ENCODE measurements around the gene LRRC61. TPM values are rescaled to one million over a fixed set of nuclear protein-coding genes. Genes with fewer than 3 reads are reported as not detected.

LRRC61 gene
- total RNA-seq, 2 experiments from 2014 or later, result 26.1 to 27.1 TPM

DNA sequence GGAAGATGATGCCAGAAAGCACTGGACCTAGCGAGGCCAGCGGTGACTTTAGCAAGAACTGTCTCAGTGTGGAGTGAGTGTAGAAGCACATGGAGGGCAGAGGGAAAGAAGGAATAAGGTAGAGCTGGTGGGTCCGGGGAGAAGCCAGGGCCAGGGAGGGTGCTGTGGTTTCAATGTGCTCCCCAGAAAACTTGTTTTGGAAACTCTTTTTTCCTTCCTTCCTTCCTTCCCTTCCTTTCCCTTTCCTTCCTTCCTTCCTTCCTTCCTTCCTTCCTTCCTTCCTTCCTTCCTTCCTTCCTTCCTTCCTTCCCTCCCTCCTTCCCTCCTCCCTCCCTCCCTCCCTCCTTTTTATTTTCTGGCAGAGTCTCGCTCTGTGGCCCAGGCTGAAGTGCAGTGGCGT is 23.8 kb downstream of the LRRC61 start:
- ChIA-PET CTCF (no interaction called here), POLR2A (interaction anchor here (1.6 kb wide), 1 partner anchor 17 kb away, joined by 3 read pairs; no protein-coding TSS in a partner anchor)
- H3K36me3 Mint-ChIP-seq, result peaks cover 3% of the 10 kb centered on the region
- intact Hi-C loops (cut with micrococcal nuclease), result no loop called here
- no peak for DNase-seq
- H3K4me3 Mint-ChIP-seq, result no peak overlapping the region
- H3K27me3 Mint-ChIP-seq, result peaks cover 19% of the 10 kb centered on the region
- no peaks in the 10 kb centered on the region for H3K4me1 Mint-ChIP-seq (ENCODE audit: low read depth)
- peaks cover 4% of the 10 kb centered on the region for H3K9me3 Mint-ChIP-seq
- H3K27ac Mint-ChIP-seq, result no peak overlapping the region

DNA sequence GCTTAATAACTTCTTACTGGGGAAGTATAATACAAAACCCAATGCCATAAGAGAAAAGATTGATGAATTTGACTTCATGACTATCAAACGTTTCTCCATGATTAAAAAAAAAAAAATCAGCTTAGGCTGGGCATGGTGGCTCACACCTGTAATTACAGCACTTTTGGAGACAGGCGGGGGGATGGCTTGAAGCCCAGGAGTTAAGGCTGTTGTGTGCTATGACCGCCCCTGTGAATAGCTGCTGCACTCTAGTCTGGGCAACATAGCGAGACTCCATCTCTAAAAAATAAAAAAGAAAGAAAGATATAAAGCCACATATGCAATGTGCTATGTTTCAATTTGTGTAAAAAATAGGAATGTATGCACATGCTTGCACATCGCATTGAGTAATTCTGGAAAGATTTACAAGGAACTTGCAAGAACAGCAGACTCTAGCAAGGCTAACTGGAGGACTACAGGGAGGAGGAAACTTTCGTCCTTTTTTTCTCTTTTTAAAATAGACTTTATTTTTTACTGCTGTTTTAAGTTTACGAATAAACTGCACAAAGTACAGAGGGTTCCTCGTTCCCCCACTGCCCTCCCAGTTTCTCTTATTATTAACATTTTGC is 28.5 kb downstream of the LRRC61 start:
- CTCF ChIA-PET, result no interaction called here
- H3K9me3 Mint-ChIP-seq, result no peaks in the 10 kb centered on the region
- no peaks in the 10 kb centered on the region for H3K27me3 Mint-ChIP-seq
- POLR2A ChIA-PET, result no interaction called here
- H3K4me1 Mint-ChIP-seq (ENCODE audit: low read depth), result peaks cover 11% of the 10 kb centered on the region
- no peak for DNase-seq
- H3K4me3 Mint-ChIP-seq, result no peak overlapping the region
- no peaks in the 10 kb centered on the region for H3K36me3 Mint-ChIP-seq
- intact Hi-C loops (cut with micrococcal nuclease), result no loop called here
- H3K27ac Mint-ChIP-seq, result no peak overlapping the region

DNA sequence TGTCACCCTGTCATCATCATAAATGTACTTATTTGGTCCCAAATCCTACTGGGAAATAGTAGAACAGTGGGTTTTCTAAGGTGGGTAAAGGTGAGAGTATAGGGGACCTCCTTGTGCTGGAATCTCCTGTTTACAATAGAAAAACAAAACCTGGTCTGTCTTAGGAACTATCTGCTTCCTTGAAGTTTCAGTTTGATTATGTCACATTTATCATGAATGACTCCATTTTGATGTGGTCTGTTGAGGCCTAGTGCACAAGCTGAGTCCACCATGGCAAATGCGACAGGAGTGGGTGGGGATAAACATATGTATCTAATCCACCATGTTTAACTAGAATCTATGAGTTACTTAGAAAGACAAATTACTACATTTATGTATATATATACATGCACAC is 32.5 kb downstream of the LRRC61 start:
- Mint-ChIP-seq H3K27ac (no peak overlapping the region), H3K9me3 (no peaks in the 10 kb centered on the region), H3K4me1 (ENCODE audit: low read depth) (peaks cover 36% of the 10 kb centered on the region), H3K4me3 (no peak overlapping the region), H3K27me3 (no peaks in the 10 kb centered on the region), H3K36me3 (no peaks in the 10 kb centered on the region)
- intact Hi-C loops (cut with micrococcal nuclease), result loop anchor here (1.0 to 2.0 kb wide), 3 partner anchors 21 to 401 kb away; a partner anchor contains a TSS
- no peak for DNase-seq
- CTCF ChIA-PET, result interaction anchor here (0.9 to 2.8 kb wide), 12 partner anchors 10 to 401 kb away, joined by 3 to 19 read pairs (median 4); no protein-coding TSS in a partner anchor
- POLR2A ChIA-PET, result no interaction called here

DNA sequence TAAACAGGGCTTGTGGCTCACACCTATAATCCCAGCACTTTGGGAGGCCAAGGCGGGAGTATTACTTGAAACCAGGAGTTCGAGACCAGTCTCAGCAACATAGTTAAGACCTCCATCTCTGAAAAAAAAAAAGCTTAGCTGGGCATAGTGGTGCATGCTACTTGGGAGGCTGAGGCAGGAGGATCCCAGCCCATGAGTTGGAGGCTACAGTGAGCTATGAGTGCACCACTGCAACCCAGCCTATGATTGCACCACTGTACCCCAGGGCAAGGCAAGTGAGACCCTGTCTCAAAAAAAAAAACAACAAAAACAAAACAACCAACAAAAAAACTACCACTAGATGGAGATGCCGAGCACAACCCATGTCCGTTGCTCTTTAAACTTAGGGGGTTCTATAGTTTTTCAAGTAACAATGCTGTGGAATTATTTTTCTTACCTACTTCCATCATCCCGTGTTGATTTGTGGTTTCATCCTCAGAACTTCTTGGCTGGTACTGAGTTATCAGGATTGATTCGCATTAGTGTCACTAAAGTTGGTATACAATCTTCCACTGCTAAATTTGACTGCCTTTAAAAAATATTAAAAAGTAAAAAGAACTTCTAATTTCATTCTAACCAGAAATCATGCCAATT is 33.2 kb downstream of the LRRC61 start:
- ChIA-PET CTCF (interaction anchor here (0.6 to 2.8 kb wide), 14 partner anchors 11 to 65 kb away, joined by 3 to 19 read pairs (median 4); partner anchors contain the start of gene REPIN1), POLR2A (no interaction called here)
- H3K9me3 Mint-ChIP-seq, result no peaks in the 10 kb centered on the region
- peak overlapping the region; percentile 33 for H3K27ac Mint-ChIP-seq
- no peaks in the 10 kb centered on the region for H3K27me3 Mint-ChIP-seq
- H3K4me3 Mint-ChIP-seq, result no peak overlapping the region
- no peaks in the 10 kb centered on the region for H3K36me3 Mint-ChIP-seq
- H3K4me1 Mint-ChIP-seq (ENCODE audit: low read depth), result peaks cover 36% of the 10 kb centered on the region
- intact Hi-C loops (cut with micrococcal nuclease), result loop anchor here (1.0 to 2.0 kb wide), 3 partner anchors 20 to 400 kb away; a partner anchor contains a TSS
- no peak for DNase-seq

DNA sequence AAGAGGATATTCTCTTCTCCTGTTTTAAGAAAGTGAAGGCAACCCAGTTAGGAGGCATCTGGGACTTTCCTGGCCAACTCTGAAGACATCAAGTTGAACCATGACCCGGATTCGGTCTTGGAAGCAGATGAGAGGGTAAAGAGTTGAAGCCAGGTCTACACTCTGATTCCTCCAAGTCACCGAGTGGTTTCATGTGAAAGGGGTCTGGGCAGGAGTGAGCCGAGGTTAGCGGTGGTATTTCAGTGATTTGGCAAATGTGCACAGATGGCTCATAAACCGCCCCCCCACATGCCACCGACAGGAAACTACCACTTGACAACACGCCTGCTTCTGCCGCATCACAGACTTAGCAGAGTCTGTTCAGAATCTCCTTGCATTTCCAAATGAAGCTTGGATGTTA is 34.1 kb downstream of the LRRC61 start:
- Mint-ChIP-seq H3K27ac (peak overlapping the region; percentile 86), H3K36me3 (no peaks in the 10 kb centered on the region), H3K4me3 (peak overlapping the region; percentile 62), H3K27me3 (no peaks in the 10 kb centered on the region), H3K9me3 (no peaks in the 10 kb centered on the region), H3K4me1 (ENCODE audit: low read depth) (peaks cover 36% of the 10 kb centered on the region)
- DNase-seq, result peak; percentile 82
- CTCF ChIA-PET, result interaction anchor here (0.8 to 2.8 kb wide), 8 partner anchors 11 to 65 kb away, joined by 3 to 19 read pairs (median 5); partner anchors contain the start of gene REPIN1
- intact Hi-C loops (cut with micrococcal nuclease), result loop anchor here (1.0 to 2.0 kb wide), 5 partner anchors 12 to 400 kb away; no protein-coding TSS in a partner anchor
- POLR2A ChIA-PET, result interaction anchor here (1.4 kb wide), 1 partner anchor 77 kb away, joined by 3 read pairs; no protein-coding TSS in a partner anchor

DNA sequence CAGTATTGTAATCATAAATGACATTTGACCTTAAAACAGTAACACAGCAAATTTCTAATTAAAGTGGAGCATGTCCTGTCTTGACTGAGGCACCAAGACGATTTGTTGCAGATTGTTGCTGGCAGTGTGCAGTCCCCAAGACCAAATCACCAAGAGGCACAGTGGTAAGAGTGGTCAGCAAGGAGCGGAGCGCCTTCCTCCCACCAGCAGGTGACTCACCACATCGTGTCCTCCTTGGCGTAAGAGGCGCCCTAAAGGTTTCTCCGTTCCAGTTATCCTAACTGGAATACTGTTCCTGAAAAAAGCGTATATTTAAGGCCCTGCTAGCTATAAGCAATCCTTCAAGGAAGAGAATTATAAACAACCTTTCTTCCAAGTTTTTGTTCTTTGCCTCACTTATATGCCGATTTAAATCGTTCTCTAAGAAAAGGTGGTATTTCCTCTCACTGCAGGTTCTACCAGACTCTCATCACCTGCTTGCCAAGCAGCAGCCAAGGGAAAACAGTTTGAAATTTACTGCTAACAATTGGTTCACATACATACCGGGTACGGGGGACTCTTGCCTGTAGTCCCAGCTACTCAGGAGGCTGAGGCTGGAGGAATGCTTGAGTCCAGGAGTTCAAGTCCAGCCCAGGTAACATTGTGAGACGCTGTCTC is 34.7 kb downstream of the LRRC61 start:
- H3K9me3 Mint-ChIP-seq, result no peaks in the 10 kb centered on the region
- POLR2A ChIA-PET, result interaction anchor here (0.6 to 1.4 kb wide), 4 partner anchors 10 to 662 kb away, joined by 3 to 6 read pairs (median 5); no protein-coding TSS in a partner anchor

DNA sequence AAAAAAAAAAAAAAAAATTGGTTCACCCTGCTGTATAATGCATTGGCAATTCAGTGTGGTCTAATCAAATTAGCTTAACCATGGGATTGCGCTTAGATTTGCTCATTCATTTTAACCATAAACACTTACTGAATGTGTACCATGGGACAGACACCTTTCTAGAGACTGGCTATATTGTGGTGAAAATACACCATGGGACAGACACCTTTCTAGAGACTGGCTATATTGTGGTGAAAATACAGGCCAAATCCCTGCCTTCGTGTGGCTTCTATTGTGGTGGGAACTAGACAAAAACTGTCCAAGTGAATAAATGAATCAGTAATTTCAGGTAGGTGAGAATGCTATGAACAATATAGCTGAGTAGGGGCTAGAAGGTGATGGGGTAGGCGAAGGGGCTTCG is 35.3 kb downstream of the LRRC61 start:
- ChIA-PET CTCF (interaction anchor here (1.9 kb wide), 1 partner anchor 48 kb away, joined by 10 read pairs; a partner anchor contains a TSS), POLR2A (interaction anchor here (0.6 to 1.4 kb wide), 5 partner anchors 10 to 809 kb away, joined by 3 to 6 read pairs (median 4); no protein-coding TSS in a partner anchor)
- Mint-ChIP-seq H3K9me3 (no peaks in the 10 kb centered on the region), H3K36me3 (no peaks in the 10 kb centered on the region), H3K27me3 (no peaks in the 10 kb centered on the region), H3K4me1 (ENCODE audit: low read depth) (peaks cover 36% of the 10 kb centered on the region), H3K4me3 (no peak overlapping the region), H3K27ac (no peak overlapping the region)
- intact Hi-C loops (cut with micrococcal nuclease), result no loop called here
- no peak for DNase-seq

More for the DNA sequence above, 34.7 kb downstream of the LRRC61 start:
- no peaks in the 10 kb centered on the region for H3K27me3 Mint-ChIP-seq
- H3K4me1 Mint-ChIP-seq (ENCODE audit: low read depth), result peaks cover 36% of the 10 kb centered on the region
- CTCF ChIA-PET, result interaction anchor here (0.8 to 1.9 kb wide), 4 partner anchors 32 to 64 kb away, joined by 3 to 10 read pairs (median 5); a partner anchor contains a TSS
- peak overlapping the region; percentile 86 for H3K27ac Mint-ChIP-seq
- intact Hi-C loops (cut with micrococcal nuclease), result loop anchor here (1.0 to 2.0 kb wide), 5 partner anchors 11 to 399 kb away; no protein-coding TSS in a partner anchor
- no peaks in the 10 kb centered on the region for H3K36me3 Mint-ChIP-seq
- H3K4me3 Mint-ChIP-seq, result peak overlapping the region; percentile 62
- DNase-seq, result no peak

DNA sequence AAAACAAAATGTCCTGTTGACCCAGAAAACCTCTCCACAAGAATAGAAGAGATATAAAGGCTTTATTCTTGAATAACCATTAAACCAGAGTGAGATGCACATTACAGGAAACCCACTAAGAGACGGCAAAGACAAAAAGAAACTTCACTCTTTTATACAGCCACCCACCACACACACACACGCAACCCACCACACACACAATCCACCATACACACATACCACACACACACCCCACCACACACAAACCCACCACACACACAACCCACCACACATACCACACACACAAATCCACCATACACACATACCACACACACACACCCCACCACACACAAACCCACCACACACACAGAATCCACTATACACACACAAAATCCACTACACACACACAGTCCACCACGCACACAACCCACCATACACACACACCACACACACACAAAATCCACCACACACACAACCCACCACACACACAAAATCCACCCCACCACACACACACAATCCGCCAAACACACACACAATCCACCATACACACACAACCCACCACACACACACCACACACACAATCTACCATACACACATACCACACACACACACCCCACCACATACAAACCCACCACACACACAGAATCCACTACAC is 36.0 kb downstream of the LRRC61 start:
- no peak overlapping the region for H3K27ac Mint-ChIP-seq
- ChIA-PET POLR2A (interaction anchor here (0.6 to 0.7 kb wide), 3 partner anchors 45 to 809 kb away, joined by 3 to 6 read pairs (median 6); no protein-coding TSS in a partner anchor), CTCF (no interaction called here)
- no peak overlapping the region for H3K4me3 Mint-ChIP-seq
- DNase-seq, result no peak
- no peaks in the 10 kb centered on the region for H3K36me3 Mint-ChIP-seq
- intact Hi-C loops (cut with micrococcal nuclease), result no loop called here
- H3K4me1 Mint-ChIP-seq (ENCODE audit: low read depth), result peaks cover 38% of the 10 kb centered on the region
- H3K27me3 Mint-ChIP-seq, result no peaks in the 10 kb centered on the region
- H3K9me3 Mint-ChIP-seq, result no peaks in the 10 kb centered on the region

DNA sequence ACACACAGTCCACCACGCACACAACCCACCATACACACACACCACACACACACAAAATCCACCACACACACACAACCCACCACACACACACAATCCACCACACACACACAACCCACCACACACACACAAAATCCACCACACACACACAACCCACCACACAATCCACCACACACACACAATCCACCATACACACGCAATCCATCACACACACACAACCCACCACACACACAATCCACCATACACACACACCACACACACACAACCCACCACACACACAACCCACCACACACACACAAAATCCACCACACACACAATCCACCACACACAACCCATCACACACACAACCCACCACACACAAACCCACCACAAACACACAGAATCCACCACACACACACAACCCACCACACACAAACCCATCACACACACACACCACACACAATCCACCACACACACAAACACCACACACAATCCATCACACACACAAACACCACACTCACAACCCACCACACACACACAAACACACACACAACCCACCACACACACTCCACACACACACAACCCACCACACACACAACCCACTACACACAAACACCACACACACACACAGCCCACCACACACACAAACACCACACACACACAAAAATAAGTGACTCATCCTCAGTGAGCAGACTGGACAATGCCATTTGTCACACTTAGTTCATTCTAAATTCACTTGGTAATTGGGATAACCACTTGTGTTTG is 36.6 kb downstream of the LRRC61 start:
- H3K27ac Mint-ChIP-seq, result peak overlapping the region; percentile 28
- ChIA-PET POLR2A (no interaction called here), CTCF (no interaction called here)
- no peak overlapping the region for H3K4me3 Mint-ChIP-seq
- H3K4me1 Mint-ChIP-seq (ENCODE audit: low read depth), result peaks cover 41% of the 10 kb centered on the region
- intact Hi-C loops (cut with micrococcal nuclease), result no loop called here
- no peaks in the 10 kb centered on the region for H3K9me3 Mint-ChIP-seq
- no peaks in the 10 kb centered on the region for H3K27me3 Mint-ChIP-seq
- no peaks in the 10 kb centered on the region for H3K36me3 Mint-ChIP-seq
- DNase-seq, result no peak

DNA sequence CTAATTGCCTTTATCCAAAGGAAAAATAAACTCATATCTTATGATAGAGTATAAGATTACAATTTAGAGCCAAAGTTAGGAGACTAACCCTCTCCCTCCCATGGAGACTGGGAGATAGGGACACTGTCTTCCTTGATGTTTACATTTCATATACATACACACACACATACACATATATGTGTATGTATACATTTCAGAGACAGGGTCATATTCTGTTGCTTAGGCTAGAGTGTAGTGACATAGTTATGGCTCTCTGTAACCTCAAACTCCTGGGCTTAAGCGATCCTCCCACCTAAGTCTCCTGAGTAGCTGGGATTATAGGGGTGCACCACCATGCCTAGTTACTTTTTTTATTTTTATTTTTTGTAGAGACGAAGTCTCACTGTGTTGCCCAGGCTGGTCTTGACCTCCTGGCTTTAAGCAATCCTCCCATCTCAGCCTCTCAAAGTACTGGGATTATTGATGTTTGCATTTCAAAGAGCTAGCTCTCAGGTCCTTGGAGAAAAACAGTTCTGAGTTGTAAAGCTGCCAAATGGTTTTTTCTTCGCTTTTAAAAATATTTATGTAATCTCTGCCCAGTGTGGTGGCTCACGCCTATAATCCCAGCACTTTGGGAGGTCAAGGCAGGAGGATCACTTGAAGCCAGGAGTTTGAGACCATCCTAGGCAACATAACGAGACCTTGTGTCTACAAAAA is 37.4 kb downstream of the LRRC61 start:
- ChIA-PET POLR2A (no interaction called here), CTCF (interaction anchor here (1.3 kb wide), 1 partner anchor 61 kb away, joined by 4 read pairs; no protein-coding TSS in a partner anchor)
- no peak for DNase-seq
- no peaks in the 10 kb centered on the region for H3K27me3 Mint-ChIP-seq
- no peak overlapping the region for H3K4me3 Mint-ChIP-seq
- no peaks in the 10 kb centered on the region for H3K36me3 Mint-ChIP-seq
- H3K27ac Mint-ChIP-seq, result peak overlapping the region; percentile 28
- no peaks in the 10 kb centered on the region for H3K9me3 Mint-ChIP-seq
- peaks cover 41% of the 10 kb centered on the region for H3K4me1 Mint-ChIP-seq (ENCODE audit: low read depth)
- intact Hi-C loops (cut with micrococcal nuclease), result no loop called here

DNA sequence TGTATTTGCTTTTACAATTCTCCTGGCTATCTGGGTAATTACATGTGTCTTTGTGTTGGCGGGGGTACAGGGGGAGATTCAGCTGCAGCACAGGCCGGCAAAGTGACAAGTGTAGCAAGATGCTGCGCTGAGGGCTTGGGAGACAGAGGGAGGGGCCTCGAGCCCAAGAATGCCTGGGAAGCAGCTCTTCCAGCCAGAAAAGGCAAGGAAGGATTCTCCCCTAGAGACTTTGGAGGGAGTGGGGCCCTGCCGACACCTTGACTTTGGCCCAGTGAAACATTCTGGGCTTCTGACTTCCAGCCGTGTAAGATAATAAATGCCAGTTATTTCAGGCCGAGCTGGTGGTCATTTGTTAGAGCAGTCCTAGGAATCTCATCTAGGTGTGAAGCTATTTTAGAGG is 38.2 kb downstream of the LRRC61 start:
- Mint-ChIP-seq H3K36me3 (no peaks in the 10 kb centered on the region), H3K4me3 (no peak overlapping the region), H3K4me1 (ENCODE audit: low read depth) (peaks cover 32% of the 10 kb centered on the region), H3K9me3 (no peaks in the 10 kb centered on the region), H3K27ac (no peak overlapping the region), H3K27me3 (no peaks in the 10 kb centered on the region)
- intact Hi-C loops (cut with micrococcal nuclease), result no loop called here
- POLR2A ChIA-PET, result no interaction called here
- DNase-seq, result no peak
- CTCF ChIA-PET, result interaction anchor here (1.3 kb wide), 1 partner anchor 60 kb away, joined by 4 read pairs; no protein-coding TSS in a partner anchor
